ENCODE measurements around the gene AASDH. TPM values are rescaled to one million over a fixed set of nuclear protein-coding genes. Genes with fewer than 3 reads are reported as not detected.

Gene AASDH
- total RNA-seq = 17.5 and 21.7 TPM in 2 replicates

GRCh38 chr4:56387023-56388001 lies at the start of gene AASDH:
AASDH (minus strand) TSS chr4:56387491; CDS start chr4:56384299, 3,192 bp downstream.

GRCh38 chr4:56435140-56435926 lies 48.0 kb upstream of the AASDH start, which contains the start of gene PPAT:
PPAT (minus strand) TSS chr4:56435615; CDS start chr4:56435477, 138 bp downstream.

Other genes starting within 250 kb of the AASDH start
- 26.5 and 27.6 TPM in 2 replicates for gene PPAT, start 48.1 kb upstream of the AASDH start, total RNA-seq
- gene PAICS, start 48.8 kb upstream of the AASDH start, total RNA-seq = 54.5 and 99.8 TPM in 2 replicates
- 67.1 and 124 TPM in 2 replicates for gene SRP72, start 80.1 kb upstream of the AASDH start, total RNA-seq
- gene ARL9, start 118.3 kb upstream of the AASDH start, total RNA-seq = under 0.01 and 0.44 TPM in 2 replicates

Measured in uterine smooth muscle cell (primary cell).